22Rv1 (cell line): ENCODE measurements around the gene NOVA2.

ENCODE experiments used
- H3K27ac ChIP-seq: fragments of 450-650 bp; 2 replicates; pipeline ENCODE4 v1.5.1; 2017
- CTCF ChIP-seq: fragments of 450-650 bp; IDR thresholded peaks from 2 replicates; pipeline ENCODE4 v1.5.1; 2017; ENCODE audit warnings: mild to moderate bottlenecking
- ZFX ChIP-seq: fragments of 450-650 bp; IDR thresholded peaks from 2 replicates; pipeline ENCODE4 v1.6.1; 2017; ENCODE audit warnings: antibody characterized with exemption, borderline replicate concordance

Gene NOVA2

GRCh38 chr19:45902651-45903625 is 70.7 kb downstream of the NOVA2 start:
- TF ChIP-seq ZFX (no peak), CTCF (no peak)
- H3K27ac ChIP-seq = peak overlapping the region; percentile 84

- TF ChIP-seq CTCF = no peak
- no peak for TF ChIP-seq ZFX
- H3K27ac ChIP-seq = peak within 1 kb of the TSS; percentile 84
These were observed 71.6 kb downstream of the NOVA2 start, which contains the start of gene MYPOP for GRCh38 chr19:45901912-45902650. TSS of gene MYPOP (minus strand) at chr19:45902613. CDS start at chr19:45901773, 840 bp downstream.

GRCh38 chr19:45901432-45901911 is 72.2 kb downstream of the NOVA2 start:
- peak overlapping the region; percentile 84 for H3K27ac ChIP-seq

GRCh38 chr19:45900738-45901431 is 72.8 kb downstream of the NOVA2 start:
- TF ChIP-seq ZFX (no peak), CTCF (no peak)
- peak overlapping the region; percentile 43 for H3K27ac ChIP-seq

More at GRCh38 chr19:45901432-45901911, 72.2 kb downstream of the NOVA2 start:
- TF ChIP-seq ZFX (no peak), CTCF (no peak)

- no peak for TF ChIP-seq ZFX
- TF ChIP-seq CTCF = no peak
- H3K27ac ChIP-seq = no peak overlapping the region; the same call in 1 of the 2 replicates
These were observed 73.6 kb downstream of the NOVA2 start for GRCh38 chr19:45899919-45900589.

GRCh38 chr19:45899253-45899652 is 74.4 kb downstream of the NOVA2 start:
- no peak for TF ChIP-seq ZFX
- no peak for TF ChIP-seq CTCF
- H3K27ac ChIP-seq = no peak overlapping the region
